CD4-positive, alpha-beta T cell treated with Interleukin-1 beta for 1 hour (primary cell): ENCODE data around the gene YTHDC1.

Experiments
- DNase-seq, 2 donors: peaks; one replicate each; pipeline ENCODE4 v3.0.0-alpha.2; 2020 to 2022

The YTHDC1 gene

DNA sequence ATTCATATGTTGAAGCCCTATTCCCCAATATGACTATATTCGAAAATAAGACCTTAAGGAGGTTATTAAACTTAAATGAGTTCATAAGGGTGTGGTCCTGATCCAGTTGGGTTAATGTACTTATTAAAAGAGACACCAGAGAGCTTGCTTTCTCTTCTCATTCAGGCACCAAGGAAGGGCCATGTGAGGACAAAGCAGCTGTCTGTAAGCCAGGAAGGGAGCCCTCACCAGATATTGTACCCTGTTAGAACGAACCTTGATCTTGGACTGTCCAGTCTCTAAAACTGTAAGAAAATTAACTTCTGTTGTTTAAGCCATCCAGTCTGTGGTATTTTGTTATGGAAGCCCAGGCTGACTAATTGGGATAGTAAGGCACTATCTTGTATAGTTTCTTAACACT lies 9.1 kb upstream of the YTHDC1 start:
- DNase-seq, result no peak

- no peak for DNase-seq
These were observed 2.9 kb upstream of the YTHDC1 start for GRCh38 chr4:68352791-68353190.

DNA sequence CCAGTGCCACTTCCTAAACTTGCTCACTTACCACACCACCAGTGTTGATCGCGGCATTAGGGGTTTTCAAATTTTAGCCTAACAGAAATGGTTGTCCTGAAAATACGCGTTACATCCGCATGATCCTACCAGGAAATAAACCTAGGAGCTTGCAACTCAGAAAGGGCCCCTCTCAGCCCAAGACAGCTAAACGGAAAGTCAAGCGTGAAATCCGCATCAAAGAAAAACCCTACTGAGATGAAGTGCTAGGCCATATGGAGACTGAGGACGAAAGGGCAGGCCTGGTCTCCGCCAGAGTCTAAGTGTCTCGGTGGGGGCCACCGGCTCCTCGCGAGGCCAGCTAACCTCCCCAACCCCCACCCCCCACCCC lies 626 bp downstream of the YTHDC1 start:
- DNase-seq, result peak in 1 of 2 donors; percentile 46

GRCh38 chr4:68348577-68348976 lies 1.3 kb downstream of the YTHDC1 start:
- DNase-seq, result no peak

GRCh38 chr4:68347845-68348244 lies 2.0 kb downstream of the YTHDC1 start:
- DNase-seq, result no peak

DNA sequence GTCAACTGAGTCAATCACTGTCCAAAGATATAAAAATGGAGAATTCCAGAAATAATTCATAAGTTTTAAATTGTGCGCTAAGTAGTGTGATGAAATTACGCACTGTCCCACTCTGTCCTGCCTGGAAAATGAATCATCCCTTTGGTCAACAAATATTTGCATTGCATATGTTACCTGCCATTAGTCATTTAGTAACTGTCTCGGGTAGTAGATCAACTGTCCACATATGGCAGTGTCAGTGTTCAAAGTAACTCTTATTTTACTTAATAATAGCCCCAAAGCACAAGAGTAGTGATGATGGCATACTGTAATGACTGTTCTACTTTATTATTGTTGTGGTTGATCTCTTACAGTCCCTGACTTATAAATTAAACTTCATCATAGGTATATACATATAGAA lies 3.4 kb downstream of the YTHDC1 start:
- no peak for DNase-seq

DNA sequence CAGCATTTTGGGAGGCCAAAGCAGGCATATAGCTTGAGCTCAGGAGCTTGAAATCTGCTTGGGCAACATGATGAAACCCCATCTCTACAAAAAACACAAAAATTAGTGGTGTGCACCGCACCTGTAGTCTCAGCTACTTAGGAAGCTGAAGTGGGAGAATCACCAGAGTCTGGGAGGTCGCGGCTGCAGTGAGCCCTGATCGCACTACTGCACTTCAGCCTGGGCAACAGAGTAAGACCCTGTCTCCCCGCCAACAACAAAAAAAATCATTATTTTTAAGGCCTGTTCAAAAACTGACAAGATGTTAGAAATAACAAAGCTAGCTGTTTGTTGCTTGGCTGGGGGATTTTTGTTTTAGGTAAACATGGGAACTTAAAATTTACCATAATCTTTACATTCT lies 5.1 kb downstream of the YTHDC1 start:
- DNase-seq, result no peak

DNA sequence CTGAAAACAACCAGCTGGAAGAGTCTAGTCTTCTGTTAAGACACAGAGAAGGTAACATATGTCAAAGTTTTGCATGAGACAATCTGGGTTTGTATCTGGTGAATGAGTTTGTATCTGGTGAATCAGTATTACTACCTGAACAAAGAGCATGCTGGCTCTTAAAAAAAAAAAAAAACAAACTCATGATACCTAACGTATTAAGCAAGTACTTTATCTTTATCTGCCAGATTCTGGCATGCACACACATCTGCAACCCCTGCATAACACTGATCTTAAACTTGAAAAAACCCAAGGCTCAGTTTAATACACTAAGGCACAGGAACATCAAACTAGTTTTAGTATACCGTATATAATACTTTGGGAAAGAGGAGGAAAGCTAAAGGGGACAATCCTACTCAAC lies 5.8 kb downstream of the YTHDC1 start:
- DNase-seq, result no peak

- no peak for DNase-seq
These were observed 7.8 kb downstream of the YTHDC1 start for GRCh38 chr4:68342134-68342533.

DNA sequence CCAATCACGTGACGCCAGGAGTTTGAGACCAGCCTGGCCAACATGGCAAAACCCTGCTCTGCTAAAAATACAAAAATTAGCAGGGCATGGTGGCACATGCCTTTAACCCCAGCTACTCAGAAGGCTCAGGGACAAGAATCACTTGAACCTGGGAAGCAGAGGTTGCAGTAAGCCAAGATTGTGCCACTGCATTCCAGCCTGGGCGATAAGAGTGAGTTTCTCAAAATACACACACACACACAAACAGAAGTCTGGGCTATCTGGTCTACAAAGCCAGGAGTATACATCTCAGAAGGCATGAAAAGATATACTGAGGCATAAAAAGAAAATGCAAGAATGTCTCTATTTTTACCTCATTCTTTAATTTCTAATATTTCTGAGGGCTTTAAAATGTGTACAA lies 11.3 kb downstream of the YTHDC1 start:
- DNase-seq, result no peak

DNA sequence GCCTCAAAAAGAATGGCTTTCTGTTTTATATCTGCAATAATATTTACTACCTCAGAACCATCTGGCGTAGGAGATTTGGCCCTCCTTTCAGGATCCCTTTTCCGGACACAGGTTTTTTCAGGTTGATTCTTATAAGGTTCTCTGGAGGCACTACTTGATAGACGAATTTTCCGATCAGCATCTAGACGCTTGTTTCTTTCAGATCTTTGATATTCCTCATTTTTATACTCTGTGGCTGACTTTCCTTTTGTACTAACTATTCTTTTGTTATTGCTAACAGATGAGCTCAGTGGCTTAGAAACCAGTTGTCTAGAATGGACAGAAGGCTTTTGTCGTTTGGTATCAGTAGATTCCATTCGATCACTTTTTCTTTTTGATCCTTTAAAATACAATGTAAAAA lies 12.4 kb downstream of the YTHDC1 start:
- DNase-seq, result no peak

DNA sequence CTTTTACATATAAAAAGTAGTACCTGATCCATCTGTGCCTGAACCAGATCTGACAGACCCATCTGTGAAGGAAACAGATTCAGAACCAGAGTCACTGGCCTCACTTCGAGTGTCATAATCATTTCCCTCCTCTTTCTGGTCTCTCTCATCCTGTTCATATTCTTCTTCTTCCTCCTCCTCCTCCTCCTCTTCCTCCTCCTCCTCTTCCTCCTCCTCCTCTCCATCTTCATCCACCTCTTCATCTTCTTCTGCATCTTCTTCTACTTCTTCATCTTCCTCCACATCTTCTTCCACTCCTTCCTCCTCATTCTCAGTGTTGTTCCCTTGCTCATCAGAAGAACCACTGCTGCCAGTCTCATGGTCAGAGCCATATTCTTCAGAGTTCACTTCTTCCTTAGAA lies 12.9 kb downstream of the YTHDC1 start:
- no peak for DNase-seq

- no peak for DNase-seq
These were observed 13.4 kb downstream of the YTHDC1 start for GRCh38 chr4:68336530-68336929.

GRCh38 chr4:68326141-68326540 lies 23.7 kb downstream of the YTHDC1 start:
- DNase-seq, result no peak

DNA sequence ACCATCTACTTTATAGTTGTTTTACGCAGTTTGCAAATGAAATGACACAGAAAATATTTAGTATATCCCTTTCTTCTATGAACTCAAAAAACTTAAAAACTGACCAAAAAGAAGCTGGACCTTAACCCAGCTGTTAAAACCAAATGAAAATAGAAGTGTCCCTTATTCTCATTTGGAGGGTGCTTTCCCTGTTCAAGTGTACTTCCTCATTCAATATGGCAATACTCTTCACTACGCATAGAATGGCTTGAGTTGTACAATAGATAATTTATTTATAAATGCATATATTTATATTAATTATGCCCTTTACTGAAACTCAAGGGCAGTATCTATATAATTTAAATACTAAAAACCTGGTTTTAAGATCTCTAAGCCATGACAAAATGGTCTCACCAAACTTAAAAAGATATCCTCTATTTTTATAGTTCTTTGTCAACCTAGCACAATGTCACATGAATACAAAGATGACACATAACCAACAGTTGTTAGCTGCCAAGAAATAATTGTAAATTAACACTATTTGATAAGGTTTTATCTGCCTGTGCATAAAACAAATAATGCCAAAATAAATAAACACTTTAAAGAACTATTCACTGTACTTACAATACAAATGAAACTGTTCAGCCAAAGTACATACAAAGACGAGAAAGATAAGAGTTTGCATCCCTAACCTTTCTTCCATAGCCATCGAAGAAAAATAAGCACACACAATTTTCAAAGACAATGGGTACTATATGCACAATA lies 25.2 kb downstream of the YTHDC1 start:
- no peak for DNase-seq

DNA sequence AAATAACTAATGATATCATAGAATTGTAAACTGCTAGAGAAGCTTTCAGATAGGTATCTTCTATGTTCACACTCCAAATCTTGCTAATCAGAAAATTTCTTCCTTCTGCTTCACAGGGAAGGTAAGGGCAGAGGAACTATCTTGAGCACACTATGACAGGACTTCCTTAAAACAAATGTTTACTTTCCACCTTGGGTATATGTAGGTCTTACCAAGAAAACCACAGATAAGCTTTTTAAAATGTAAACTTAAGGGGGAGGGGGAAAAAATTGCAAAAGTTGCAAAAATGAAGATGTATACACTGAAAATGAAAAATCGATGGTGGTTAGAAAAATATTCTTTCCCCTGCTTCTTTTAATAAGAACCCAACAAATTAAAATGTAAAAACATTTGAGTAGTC lies 30.9 kb downstream of the YTHDC1 start:
- DNase-seq, result no peak

GRCh38 chr4:68316193-68316969 lies 33.5 kb downstream of the YTHDC1 start:
- no peak for DNase-seq

DNA sequence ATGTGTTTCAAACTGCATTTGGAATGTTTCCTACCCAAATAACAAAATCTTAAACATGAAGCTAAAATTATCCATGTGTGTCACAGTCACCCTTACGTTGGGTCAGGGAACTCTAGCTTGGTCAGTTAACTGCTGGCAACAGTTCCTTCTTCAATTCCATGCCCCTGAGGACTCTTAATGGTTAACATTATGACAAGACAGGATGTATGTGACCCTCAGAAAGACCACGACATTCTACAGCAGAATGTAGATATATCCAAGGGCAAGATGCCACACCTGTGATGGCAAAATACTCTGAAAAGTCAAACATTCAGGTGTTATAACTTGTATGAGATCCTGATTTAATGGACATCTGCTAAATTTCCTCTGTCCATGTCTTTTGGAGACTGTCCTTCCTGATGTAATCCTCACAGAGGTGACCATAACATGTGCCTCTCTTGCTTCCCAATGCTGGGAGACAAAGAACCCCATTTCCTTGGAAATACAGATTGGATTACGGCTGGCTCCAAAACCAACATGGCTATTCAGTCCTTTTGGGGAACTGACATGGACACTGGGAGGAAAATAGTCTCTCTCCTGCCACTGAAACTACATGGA lies 39.1 kb downstream of the YTHDC1 start:
- no peak for DNase-seq

GRCh38 chr4:68304731-68305130 lies 45.2 kb downstream of the YTHDC1 start:
- DNase-seq, result no peak

DNA sequence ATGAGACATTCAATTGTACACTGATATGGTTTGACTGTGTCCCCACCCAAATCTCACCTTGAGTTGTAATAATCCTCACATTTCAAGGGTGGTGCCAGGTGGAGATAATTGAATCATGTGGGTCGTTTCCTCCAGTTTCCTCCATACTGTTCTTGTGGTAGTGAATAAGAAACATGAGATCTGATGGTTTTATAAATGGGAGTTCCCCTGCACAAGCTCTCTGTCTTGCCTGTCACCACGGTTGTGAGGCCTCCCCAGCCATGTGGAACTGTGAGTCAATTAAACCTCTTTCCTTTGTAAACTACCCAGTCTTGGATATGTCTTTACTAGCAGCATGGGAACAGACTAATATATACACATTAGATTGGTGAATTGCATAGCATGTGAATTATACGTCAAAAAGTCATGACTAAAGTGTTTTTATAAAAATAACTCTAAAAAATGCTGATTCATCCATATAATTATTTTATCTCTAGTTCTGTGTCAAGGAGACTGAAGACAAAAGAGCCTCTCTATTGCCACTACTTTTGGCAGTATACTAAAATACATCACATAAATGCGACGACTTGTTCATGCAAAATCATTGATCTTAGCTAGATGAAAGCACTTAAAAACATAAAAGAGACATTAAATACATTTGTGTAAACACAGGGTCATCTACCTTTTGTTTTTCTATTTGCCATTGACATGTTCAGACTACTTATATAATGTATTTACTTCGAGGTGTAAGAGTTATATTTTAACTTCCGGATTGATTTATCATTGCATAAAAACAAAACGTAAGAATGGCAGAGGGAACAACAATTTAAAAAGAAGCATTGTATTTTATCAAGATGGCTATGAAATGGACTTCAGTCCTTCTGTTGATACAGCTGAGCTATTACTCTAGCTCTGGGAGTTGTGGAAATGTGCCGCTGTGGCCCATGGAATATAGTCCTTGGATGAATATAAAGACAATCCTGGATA lies 50.1 kb downstream of the YTHDC1 start:
- DNase-seq, result no peak

DNA sequence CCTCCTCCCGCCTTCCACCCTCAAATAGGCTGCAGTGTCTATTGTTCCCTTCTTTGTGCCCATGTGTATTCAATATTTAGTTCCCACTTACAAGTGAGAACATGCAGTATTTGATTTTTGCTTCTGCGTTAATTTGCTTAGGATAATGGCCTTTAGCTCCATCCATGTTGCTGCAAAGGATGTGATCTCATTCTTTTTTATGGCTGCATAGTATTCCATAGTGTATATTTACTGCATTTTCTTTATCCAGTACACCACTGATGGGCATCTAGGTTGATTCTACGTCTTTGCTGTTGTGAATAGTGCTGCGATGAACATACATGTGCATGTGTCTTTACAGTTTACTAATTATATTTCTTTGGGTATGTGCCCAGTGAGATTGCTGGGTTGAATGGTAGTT lies 52.8 kb downstream of the YTHDC1 start:
- no peak for DNase-seq

- DNase-seq, result no peak
These were observed 58.6 kb downstream of the YTHDC1 start for GRCh38 chr4:68291256-68291655.

DNA sequence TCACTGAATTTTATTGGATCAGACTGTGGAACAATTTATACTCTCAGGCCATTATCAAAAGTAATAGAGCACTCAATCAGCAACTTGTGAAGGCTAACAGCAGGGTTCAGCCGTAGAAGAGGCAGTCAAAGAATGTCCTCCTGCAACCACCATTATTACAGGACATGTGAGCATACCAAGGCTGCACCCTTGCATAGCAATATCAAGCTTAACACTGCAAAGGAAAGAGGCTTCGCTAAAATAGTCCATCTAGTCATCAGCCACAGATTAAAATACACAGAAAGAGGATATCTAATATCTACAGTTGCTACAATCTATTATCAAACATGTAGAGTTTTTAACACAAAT lies 61.5 kb downstream of the YTHDC1 start:
- DNase-seq, result no peak
